NCI-H1417 treated with DMSO at 0.1 percent for 48 hours (cell line): ENCODE results near the gene ZCCHC17.
"Not testable (repeated sequence)": the region's sequence is repeated elsewhere in the genome, so short reads cannot be mapped to it uniquely, and the experiment has no call there.

Experiments used
- DNase-seq: peaks from one replicate; lab custom pipeline; 2025; lab: John Stamatoyannopoulos, UW

The ZCCHC17 gene

GRCh38 chr1:31296486-31297276, at the start of gene ZCCHC17, which contains the start of gene SNRNP40:
ZCCHC17 (plus strand) TSS chr1:31297032; CDS start chr1:31310099, 13,067 bp downstream.
SNRNP40 (minus strand) TSS chr1:31296788; CDS start chr1:31296751, 37 bp downstream.
- DNase-seq: peak; percentile 98

GRCh38 chr1:31248276-31248675, 48.6 kb upstream of the ZCCHC17 start:
- no peak for DNase-seq

- DNase-seq: no peak
These were observed 47.0 kb upstream of the ZCCHC17 start for GRCh38 chr1:31249854-31250253.

GRCh38 chr1:31257213-31257612, 39.6 kb upstream of the ZCCHC17 start:
- no peak for DNase-seq

GRCh38 chr1:31258581-31258980, 38.3 kb upstream of the ZCCHC17 start:
- DNase-seq: no peak

GRCh38 chr1:31259746-31260145, 37.1 kb upstream of the ZCCHC17 start:
- no peak for DNase-seq

- no peak for DNase-seq
These were observed 34.9 kb upstream of the ZCCHC17 start for GRCh38 chr1:31261916-31262315.

- DNase-seq: not testable (repeated sequence)
These were observed 34.4 kb upstream of the ZCCHC17 start for GRCh38 chr1:31262393-31262792.

- no peak for DNase-seq
These were observed 33.4 kb upstream of the ZCCHC17 start for GRCh38 chr1:31263408-31263807.

GRCh38 chr1:31264790-31265386, 31.9 kb upstream of the ZCCHC17 start:
- DNase-seq: no peak

- DNase-seq: no peak
These were observed 30.3 kb upstream of the ZCCHC17 start for GRCh38 chr1:31266547-31266946.

GRCh38 chr1:31272369-31272768, 24.5 kb upstream of the ZCCHC17 start:
- no peak for DNase-seq

GRCh38 chr1:31273619-31274018, 23.2 kb upstream of the ZCCHC17 start:
- no peak for DNase-seq

GRCh38 chr1:31282426-31282825, 14.4 kb upstream of the ZCCHC17 start:
- DNase-seq: not testable (repeated sequence)

- not testable (repeated sequence) for DNase-seq
These were observed 9.0 kb upstream of the ZCCHC17 start for GRCh38 chr1:31287791-31288190.

GRCh38 chr1:31289021-31289420, 7.8 kb upstream of the ZCCHC17 start:
- DNase-seq: no peak

- DNase-seq: no peak
These were observed 852 bp upstream of the ZCCHC17 start for GRCh38 chr1:31295874-31296485.

GRCh38 chr1:31297277-31298247, 730 bp downstream of the ZCCHC17 start:
- DNase-seq: no peak

GRCh38 chr1:31299365-31299764, 2.5 kb downstream of the ZCCHC17 start:
- no peak for DNase-seq

GRCh38 chr1:31300193-31300592, 3.4 kb downstream of the ZCCHC17 start:
- DNase-seq: no peak

GRCh38 chr1:31302709-31303441, 6.0 kb downstream of the ZCCHC17 start:
- DNase-seq: no peak
